NCI-H526 treated with DMSO at 0.1 percent for 48 hours (cell line): Measurements from ENCODE around the gene DPY19L3.
"Not testable (repeated sequence)": the region's sequence is repeated elsewhere in the genome, so short reads cannot be mapped to it uniquely, and the experiment has no call there.

Experiments
- DNase-seq: peaks from one replicate; lab custom pipeline; 2025; lab: John Stamatoyannopoulos, UW

The DPY19L3 gene

DNA sequence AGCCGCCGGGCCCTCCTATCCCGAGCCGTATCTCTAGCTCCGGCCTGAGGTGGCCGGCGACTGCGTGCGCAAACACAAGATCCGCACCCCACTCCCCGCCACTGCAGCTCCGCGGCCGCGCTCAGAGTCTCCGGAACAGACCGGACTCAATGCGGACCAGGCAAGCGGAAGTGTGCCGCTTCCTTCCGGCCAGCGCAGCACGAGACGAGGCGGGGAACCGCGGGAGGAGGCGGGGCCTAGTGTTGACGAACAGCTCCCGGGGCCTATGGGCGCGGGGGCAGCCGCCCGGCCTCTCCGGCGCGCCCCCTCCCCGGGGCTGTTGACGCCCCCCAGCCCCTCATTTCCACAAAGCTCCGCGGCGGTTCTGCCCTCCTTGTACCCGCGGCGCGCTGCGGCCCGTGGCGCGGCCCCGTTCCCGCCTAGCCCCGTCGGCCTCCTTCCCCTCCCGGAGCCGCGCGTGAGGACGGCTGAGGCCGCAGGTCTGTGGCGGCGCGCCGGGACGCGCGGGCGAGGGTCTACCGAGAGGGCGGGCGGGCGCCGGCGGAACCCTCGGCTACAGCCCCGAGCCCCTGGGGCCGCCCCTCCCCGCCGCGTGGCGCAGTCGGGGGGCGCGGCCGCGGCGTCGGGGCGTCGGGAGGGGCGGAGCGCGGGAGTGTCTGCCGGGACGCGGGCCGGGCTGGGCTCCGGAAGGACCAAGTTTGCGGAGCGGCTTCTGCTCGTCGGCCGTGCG is at the start of gene DPY19L3:
Gene DPY19L3, plus strand, starts transcription at position 340 of the 730 bp plus-strand sequence. CDS start 2,484 bp downstream, outside the sequence.
- peak; percentile 94 for DNase-seq

DNA sequence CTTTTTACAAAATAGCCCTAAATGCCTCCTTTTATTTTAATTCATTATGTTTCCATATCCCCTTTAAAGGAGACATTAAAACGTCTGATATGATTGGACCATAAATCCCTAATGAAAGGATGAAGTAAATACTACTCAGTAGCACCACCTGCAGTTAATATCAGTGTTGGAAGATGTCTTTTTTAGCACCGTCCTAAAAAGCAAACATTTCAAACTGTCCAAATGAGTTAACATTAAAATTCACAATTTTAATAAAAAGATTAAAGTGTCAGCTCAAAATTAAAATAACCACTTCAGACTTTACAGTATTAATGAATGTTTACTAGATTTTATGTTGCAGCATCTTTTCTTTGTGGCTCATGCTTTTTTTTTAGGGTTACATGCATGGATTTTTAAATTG is 47.9 kb upstream of the DPY19L3 start:
- no peak for DNase-seq

DNA sequence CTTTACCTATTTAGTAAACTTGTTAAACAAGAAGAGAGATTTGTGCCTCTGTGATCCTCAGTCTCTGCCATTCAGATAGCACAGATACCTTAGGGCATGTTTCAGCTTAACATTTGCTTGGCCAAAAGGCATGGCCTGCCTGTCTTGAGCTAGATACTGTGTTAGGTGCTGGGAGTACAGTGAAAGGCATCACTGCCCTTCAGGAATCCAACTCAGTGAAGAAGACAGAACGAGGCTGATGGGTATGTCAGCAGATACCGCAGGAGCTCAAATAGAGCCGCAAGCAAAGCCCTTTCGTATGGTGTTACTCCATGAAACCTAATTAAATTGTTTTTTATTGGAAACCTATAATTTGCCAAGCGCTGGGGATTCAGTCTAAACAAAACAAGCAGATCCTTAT is 47.2 kb upstream of the DPY19L3 start:
- DNase-seq, result no peak

GRCh38 chr19:32359581-32359980 is 46.0 kb upstream of the DPY19L3 start:
- DNase-seq, result no peak

GRCh38 chr19:32361574-32362317 is 43.8 kb upstream of the DPY19L3 start:
- no peak for DNase-seq

- no peak for DNase-seq
Observed at GRCh38 chr19:32362318-32362691, 43.3 kb upstream of the DPY19L3 start.

GRCh38 chr19:32363175-32363574 is 42.4 kb upstream of the DPY19L3 start:
- no peak for DNase-seq

DNA sequence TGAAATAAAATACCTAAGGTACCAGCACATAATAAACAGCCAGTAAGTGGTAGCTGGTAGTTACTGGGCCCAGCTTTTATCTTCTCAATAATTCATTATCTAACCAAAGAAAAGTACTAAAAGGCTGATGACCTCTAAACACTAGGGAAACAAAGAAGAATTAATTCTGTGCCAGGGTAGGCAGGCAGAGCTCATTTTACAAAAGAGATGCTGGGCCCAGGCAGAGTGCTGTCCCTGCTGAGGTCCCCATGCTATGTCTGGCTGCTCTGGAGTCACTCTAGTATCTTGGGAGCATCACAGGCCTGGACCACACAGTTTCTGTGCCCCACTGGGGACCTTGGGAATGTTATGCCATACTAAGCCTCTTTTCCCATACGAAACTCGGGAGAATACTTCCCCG is 41.9 kb upstream of the DPY19L3 start:
- DNase-seq, result no peak

GRCh38 chr19:32364040-32364439 is 41.5 kb upstream of the DPY19L3 start:
- DNase-seq, result no peak

- DNase-seq, result no peak
Observed at GRCh38 chr19:32367063-32367462, 38.5 kb upstream of the DPY19L3 start.

GRCh38 chr19:32367948-32368536 is 37.5 kb upstream of the DPY19L3 start:
- no peak for DNase-seq

- no peak for DNase-seq
Observed at GRCh38 chr19:32368787-32369186, 36.8 kb upstream of the DPY19L3 start.

DNA sequence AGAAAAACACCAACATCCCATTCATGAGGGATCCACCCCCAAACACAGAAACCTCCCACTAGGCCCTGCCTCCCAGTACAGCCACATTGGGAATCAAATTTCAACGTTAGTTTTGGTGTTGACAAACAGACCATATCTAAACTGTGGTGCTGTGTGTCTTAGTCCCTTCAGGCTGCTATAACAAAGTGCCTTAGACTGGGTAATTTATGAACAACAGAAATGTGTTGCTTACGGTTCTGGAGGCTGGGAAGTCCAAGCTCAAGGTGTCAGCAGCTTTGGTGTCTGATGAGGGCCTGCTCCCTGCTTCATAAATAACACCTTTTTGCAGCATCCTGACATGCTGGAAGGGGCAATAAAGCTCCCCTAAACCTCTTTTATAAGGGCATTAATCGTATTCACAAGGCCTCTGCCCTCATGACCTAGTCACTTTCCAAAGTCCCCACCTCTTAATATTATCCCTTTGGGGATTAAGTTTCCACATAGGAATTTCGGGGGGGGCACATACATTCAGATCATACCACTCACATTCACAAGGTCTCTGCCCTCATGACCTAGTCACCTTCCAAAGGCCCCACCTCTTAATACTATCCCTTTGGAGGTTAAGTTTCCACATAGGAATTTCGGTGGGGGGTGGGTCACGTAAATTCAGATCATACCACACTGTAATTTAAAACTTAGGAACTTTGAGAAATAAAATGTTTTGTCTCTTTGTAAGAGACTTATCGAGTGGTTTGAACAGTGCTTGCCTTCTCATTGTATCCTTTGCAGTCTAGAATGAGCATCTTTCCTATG is 32.6 kb upstream of the DPY19L3 start:
- no peak for DNase-seq

GRCh38 chr19:32373585-32374295 is 31.8 kb upstream of the DPY19L3 start:
- DNase-seq, result peak; percentile 88

- DNase-seq, result not testable (repeated sequence)
Observed at GRCh38 chr19:32374362-32374761, 31.2 kb upstream of the DPY19L3 start.

DNA sequence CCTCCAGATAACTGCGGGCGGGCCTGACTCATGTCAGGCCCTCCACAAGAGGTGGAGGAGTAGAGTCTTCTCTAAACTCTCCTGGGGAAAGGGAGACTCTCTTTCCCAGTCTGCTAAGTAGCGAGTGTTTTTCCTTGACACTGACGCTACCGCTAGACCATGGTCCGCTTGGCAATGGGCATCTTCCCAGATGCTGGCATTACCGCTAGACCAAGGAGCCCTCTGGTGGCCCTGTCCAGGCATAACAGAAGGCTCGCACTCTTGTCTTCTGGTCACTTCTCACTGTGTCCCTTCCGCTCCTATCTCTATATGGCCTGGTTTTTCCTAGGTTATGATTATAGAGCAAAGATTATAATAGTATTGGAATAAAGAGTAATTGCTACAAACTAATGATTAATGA is 28.5 kb upstream of the DPY19L3 start:
- DNase-seq, result not testable (repeated sequence)

DNA sequence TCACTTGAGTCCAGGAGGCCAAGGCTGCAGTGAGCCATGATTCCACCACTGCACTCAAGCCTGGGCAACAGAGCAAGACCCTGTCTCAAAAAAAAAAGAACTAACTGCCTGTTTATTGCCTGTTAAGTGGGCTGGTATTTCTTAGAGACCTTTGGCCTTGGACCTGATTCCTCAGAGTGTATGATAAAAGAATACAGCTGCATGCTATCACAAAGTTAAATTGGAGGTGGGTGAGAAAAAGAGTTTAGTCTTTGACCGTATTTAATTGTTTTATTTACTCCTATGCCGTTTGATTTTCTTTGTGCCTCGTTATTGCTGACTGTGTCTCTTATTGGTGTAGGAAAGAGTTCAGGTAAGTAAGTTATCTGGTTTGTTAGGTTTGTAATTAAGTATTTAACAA is 25.3 kb upstream of the DPY19L3 start:
- no peak for DNase-seq

GRCh38 chr19:32387701-32388392 is 17.7 kb upstream of the DPY19L3 start:
- DNase-seq, result no peak

DNA sequence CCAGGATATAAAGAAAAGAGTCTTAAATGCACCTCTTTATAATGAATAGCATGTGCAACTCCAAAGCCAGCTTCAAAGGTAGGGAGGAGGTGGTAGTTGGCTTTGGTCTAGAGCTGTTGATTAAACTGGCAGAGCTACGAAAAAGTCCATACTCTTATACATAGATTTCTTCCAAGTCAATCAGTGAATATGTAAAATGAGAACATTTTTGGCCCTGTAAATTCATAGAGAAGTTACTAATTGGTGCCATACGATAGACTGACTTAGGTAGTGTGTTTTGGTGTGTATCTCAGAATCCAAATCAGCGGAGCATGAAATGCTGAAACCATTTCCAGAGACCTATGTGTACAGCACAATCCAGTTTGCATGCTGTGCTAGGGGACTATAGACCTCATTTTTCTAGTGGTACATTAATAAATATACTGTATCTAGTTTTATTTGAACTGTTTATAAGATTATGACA is 17.1 kb upstream of the DPY19L3 start:
- no peak for DNase-seq

GRCh38 chr19:32392901-32393300 is 12.7 kb upstream of the DPY19L3 start:
- DNase-seq, result no peak
